Measurements from ENCODE around the gene TMEM235.

TMEM235 gene

DNA sequence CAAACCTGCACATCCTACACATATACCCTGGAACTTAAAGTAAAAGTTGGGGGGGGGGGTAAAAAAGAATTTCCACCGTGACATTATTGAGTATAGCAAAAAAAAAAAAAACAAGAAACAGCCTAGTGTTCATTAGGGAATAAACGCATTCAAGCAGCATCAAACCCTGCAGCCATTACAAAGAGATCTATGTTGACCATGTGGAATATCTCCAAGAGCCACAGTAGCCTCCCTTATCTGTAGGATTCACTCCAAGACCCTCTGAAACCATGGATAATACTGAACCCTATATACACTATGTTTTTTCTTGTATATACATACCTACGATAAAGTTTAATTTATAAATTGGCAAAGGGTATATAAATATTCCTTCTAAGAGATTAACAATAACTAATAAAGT is 22.9 kb upstream of the TMEM235 start:
- Histone ChIP-seq H3K27me3 (ENCODE audit: insufficient read depth, poor library complexity, severe bottlenecking) (no peaks in the 10 kb centered on the region), H3K4me3 (ENCODE audit: severe bottlenecking) (no peak overlapping the region), H3K27ac (ENCODE audit: poor library complexity, severe bottlenecking) (no peak overlapping the region), H3K9me3 (ENCODE audit: severe bottlenecking) (no peaks in the 10 kb centered on the region), H3K4me1 (ENCODE audit: insufficient read depth, poor library complexity, severe bottlenecking) (no peaks in the 10 kb centered on the region), H3K36me3 (ENCODE audit: low read depth) (no peaks in the 10 kb centered on the region; the same call in 1 of the 2 replicates)
- ATAC-seq (ENCODE audit: low read depth) (no peak), DNase-seq (ENCODE audit: low spot score) (no peak)
- TF ChIP-seq, protein P1, sequence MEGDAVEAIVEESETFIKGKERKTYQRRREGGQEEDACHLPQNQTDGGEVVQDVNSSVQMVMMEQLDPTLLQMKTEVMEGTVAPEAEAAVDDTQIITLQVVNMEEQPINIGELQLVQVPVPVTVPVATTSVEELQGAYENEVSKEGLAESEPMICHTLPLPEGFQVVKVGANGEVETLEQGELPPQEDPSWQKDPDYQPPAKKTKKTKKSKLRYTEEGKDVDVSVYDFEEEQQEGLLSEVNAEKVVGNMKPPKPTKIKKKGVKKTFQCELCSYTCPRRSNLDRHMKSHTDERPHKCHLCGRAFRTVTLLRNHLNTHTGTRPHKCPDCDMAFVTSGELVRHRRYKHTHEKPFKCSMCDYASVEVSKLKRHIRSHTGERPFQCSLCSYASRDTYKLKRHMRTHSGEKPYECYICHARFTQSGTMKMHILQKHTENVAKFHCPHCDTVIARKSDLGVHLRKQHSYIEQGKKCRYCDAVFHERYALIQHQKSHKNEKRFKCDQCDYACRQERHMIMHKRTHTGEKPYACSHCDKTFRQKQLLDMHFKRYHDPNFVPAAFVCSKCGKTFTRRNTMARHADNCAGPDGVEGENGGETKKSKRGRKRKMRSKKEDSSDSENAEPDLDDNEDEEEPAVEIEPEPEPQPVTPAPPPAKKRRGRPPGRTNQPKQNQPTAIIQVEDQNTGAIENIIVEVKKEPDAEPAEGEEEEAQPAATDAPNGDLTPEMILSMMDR (IDR thresholded peaks at IDR 0.05; ENCODE audit: poor library complexity, severe bottlenecking) = no peak

DNA sequence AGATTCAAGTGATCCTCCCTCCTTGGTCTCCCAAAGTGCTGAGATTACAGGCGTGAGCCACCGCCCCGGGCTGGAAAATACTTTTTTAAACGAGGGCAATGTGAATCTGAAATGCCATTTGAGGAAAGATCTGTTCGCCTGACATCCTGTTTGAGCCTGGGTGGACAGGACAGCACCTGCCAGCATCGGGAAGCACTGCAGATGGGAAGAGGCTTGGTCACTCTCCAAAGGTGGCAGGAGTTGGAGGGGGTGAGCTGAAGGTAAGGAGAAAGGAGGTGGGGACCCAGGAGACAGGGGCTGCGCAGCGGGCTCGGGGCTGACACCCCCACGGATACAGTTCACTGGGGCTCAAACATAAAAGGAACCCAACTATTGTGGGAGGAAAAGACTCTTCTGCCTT is 21.3 kb upstream of the TMEM235 start:
- H3K9me3 ChIP-seq (ENCODE audit: severe bottlenecking) = no peaks in the 10 kb centered on the region
- ATAC-seq (ENCODE audit: low read depth) (no peak), DNase-seq (ENCODE audit: low spot score) (no peak)
- H3K4me1 ChIP-seq (ENCODE audit: insufficient read depth, poor library complexity, severe bottlenecking) = peaks cover 3% of the 10 kb centered on the region
- H3K27me3 ChIP-seq (ENCODE audit: insufficient read depth, poor library complexity, severe bottlenecking) = no peaks in the 10 kb centered on the region
- TF ChIP-seq, protein P1 (IDR thresholded peaks at IDR 0.05; ENCODE audit: poor library complexity, severe bottlenecking) = no peak
- peaks cover 6% of the 10 kb centered on the region; the same call in 1 of the 2 replicates for H3K36me3 ChIP-seq (ENCODE audit: low read depth)
- no peak overlapping the region for H3K4me3 ChIP-seq (ENCODE audit: severe bottlenecking)
- H3K27ac ChIP-seq (ENCODE audit: poor library complexity, severe bottlenecking) = no peak overlapping the region

GRCh38 chr17:78211032-78211431 is 20.4 kb upstream of the TMEM235 start:
- TF ChIP-seq, protein P1 (IDR thresholded peaks at IDR 0.05; ENCODE audit: poor library complexity, severe bottlenecking) = no peak
- H3K4me1 ChIP-seq (ENCODE audit: insufficient read depth, poor library complexity, severe bottlenecking) = peaks cover 9% of the 10 kb centered on the region

DNA sequence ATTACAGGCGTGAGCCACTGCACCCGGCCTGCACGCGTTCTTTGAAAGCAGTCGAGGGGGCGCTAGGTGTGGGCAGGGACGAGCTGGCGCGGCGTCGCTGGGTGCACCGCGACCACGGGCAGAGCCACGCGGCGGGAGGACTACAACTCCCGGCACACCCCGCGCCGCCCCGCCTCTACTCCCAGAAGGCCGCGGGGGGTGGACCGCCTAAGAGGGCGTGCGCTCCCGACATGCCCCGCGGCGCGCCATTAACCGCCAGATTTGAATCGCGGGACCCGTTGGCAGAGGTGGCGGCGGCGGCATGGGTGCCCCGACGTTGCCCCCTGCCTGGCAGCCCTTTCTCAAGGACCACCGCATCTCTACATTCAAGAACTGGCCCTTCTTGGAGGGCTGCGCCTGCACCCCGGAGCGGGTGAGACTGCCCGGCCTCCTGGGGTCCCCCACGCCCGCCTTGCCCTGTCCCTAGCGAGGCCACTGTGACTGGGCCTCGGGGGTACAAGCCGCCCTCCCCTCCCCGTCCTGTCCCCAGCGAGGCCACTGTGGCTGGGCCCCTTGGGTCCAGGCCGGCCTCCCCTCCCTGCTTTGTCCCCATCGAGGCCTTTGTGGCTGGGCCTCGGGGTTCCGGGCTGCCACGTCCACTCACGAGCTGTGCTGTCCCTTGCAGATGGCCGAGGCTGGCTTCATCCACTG is 17.3 kb upstream of the TMEM235 start, which contains the start of gene BIRC5:
Gene BIRC5 (plus strand): TSS at position 238 of the 690 bp plus-strand sequence. CDS start 64 bp downstream, at position 302.
- Histone ChIP-seq H3K4me3 (ENCODE audit: severe bottlenecking) (peak within 1 kb of the TSS; percentile 84), H3K27ac (ENCODE audit: poor library complexity, severe bottlenecking) (peak within 1 kb of the TSS; percentile 43), H3K27me3 (ENCODE audit: insufficient read depth, poor library complexity, severe bottlenecking) (no peaks in the 10 kb centered on the region), H3K36me3 (ENCODE audit: low read depth) (peaks cover 42% of the 10 kb centered on the region), H3K4me1 (ENCODE audit: insufficient read depth, poor library complexity, severe bottlenecking) (peaks cover 9% of the 10 kb centered on the region), H3K9me3 (ENCODE audit: severe bottlenecking) (no peaks in the 10 kb centered on the region)
- ATAC-seq (ENCODE audit: low read depth) (peak; percentile 98), DNase-seq (ENCODE audit: low spot score) (peak; percentile 94)
- TF ChIP-seq, protein P1 (IDR thresholded peaks at IDR 0.05; ENCODE audit: poor library complexity, severe bottlenecking) = no peak

More at GRCh38 chr17:78211032-78211431, 20.4 kb upstream of the TMEM235 start:
- ATAC-seq (ENCODE audit: low read depth) (no peak), DNase-seq (ENCODE audit: low spot score) (no peak)
- Histone ChIP-seq H3K9me3 (ENCODE audit: severe bottlenecking) (no peaks in the 10 kb centered on the region), H3K27ac (ENCODE audit: poor library complexity, severe bottlenecking) (no peak overlapping the region), H3K36me3 (ENCODE audit: low read depth) (peaks cover 13% of the 10 kb centered on the region), H3K27me3 (ENCODE audit: insufficient read depth, poor library complexity, severe bottlenecking) (no peaks in the 10 kb centered on the region), H3K4me3 (ENCODE audit: severe bottlenecking) (no peak overlapping the region)

DNA sequence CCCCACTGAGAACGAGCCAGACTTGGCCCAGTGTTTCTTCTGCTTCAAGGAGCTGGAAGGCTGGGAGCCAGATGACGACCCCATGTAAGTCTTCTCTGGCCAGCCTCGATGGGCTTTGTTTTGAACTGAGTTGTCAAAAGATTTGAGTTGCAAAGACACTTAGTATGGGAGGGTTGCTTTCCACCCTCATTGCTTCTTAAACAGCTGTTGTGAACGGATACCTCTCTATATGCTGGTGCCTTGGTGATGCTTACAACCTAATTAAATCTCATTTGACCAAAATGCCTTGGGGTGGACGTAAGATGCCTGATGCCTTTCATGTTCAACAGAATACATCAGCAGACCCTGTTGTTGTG is 16.7 kb upstream of the TMEM235 start:
- DNase-seq (ENCODE audit: low spot score) = no peak
- Histone ChIP-seq H3K9me3 (ENCODE audit: severe bottlenecking) (no peaks in the 10 kb centered on the region), H3K4me1 (ENCODE audit: insufficient read depth, poor library complexity, severe bottlenecking) (peaks cover 9% of the 10 kb centered on the region), H3K36me3 (ENCODE audit: low read depth) (peaks cover 48% of the 10 kb centered on the region), H3K27me3 (ENCODE audit: insufficient read depth, poor library complexity, severe bottlenecking) (no peaks in the 10 kb centered on the region), H3K4me3 (ENCODE audit: severe bottlenecking) (peak overlapping the region; percentile 84), H3K27ac (ENCODE audit: poor library complexity, severe bottlenecking) (peak overlapping the region; percentile 43)
- TF ChIP-seq, protein P1 (IDR thresholded peaks at IDR 0.05; ENCODE audit: poor library complexity, severe bottlenecking) = no peak
- ATAC-seq (ENCODE audit: low read depth) = no peak

All from RWPE2 (cell line).